ENCODE results near the gene RPH3AL.
"Not testable (repeated sequence)": the region's sequence is repeated elsewhere in the genome, so short reads cannot be mapped to it uniquely, and the experiment has no call there.

RPH3AL gene

GRCh38 chr17:226108-227077 lies 126.2 kb downstream of the RPH3AL start:
- Histone ChIP-seq H3K9ac (no peak overlapping the region), H4K20me1 (peaks cover 5% of the 10 kb centered on the region; the same call in 1 of the 2 replicates), H3K4me3 (no peak overlapping the region), H3K27me3 (no peaks in the 10 kb centered on the region), H3K4me1 (peaks cover 66% of the 10 kb centered on the region), H3K36me3 (no peaks in the 10 kb centered on the region; the same call in 1 of the 2 replicates), H3K4me2 (peak overlapping the region; percentile 88), H3K27ac (0 out of 2 replicates have a peak overlapping the region, but pooled peaks have one; percentile 72), H3K9me3 (no peaks in the 10 kb centered on the region)
- no peak for TF ChIP-seq Cebpa-rat (IDR thresholded peaks at IDR 0.05)

- H4K20me1 ChIP-seq: no peaks in the 10 kb centered on the region; the same call in 1 of the 2 replicates
- no peak overlapping the region for H3K9ac ChIP-seq
- H3K9me3 ChIP-seq: no peaks in the 10 kb centered on the region
- no peak overlapping the region for H3K4me3 ChIP-seq
- H3K36me3 ChIP-seq: no peaks in the 10 kb centered on the region; the same call in 1 of the 2 replicates
- TF ChIP-seq Cebpa-rat (IDR thresholded peaks at IDR 0.05): no peak
- H3K4me1 ChIP-seq: peaks cover 58% of the 10 kb centered on the region
- H3K27ac ChIP-seq: no peak overlapping the region
- no peak overlapping the region for H3K4me2 ChIP-seq
- no peaks in the 10 kb centered on the region for H3K27me3 ChIP-seq
Observed at GRCh38 chr17:225551-225950, 127.1 kb downstream of the RPH3AL start.

GRCh38 chr17:224576-224975 lies 128.0 kb downstream of the RPH3AL start:
- H3K27ac ChIP-seq, H3K27me3 ChIP-seq, H4K20me1 ChIP-seq, H3K9ac ChIP-seq, H3K36me3 ChIP-seq, H3K4me3 ChIP-seq, H3K4me2 ChIP-seq, H3K9me3 ChIP-seq: not testable (repeated sequence)
- peaks cover 48% of the 10 kb centered on the region for H3K4me1 ChIP-seq

- no peaks in the 10 kb centered on the region for H3K27me3 ChIP-seq
- no peak overlapping the region for H3K9ac ChIP-seq
- H3K4me2 ChIP-seq: peak overlapping the region; percentile 24; the same call in 1 of the 2 replicates
- no peak overlapping the region for H3K27ac ChIP-seq
- peaks cover 10% of the 10 kb centered on the region; the same call in 1 of the 2 replicates for H4K20me1 ChIP-seq
- peaks cover under 1% of the 10 kb centered on the region; the same call in 1 of the 2 replicates for H3K36me3 ChIP-seq
- peaks cover 41% of the 10 kb centered on the region for H3K4me1 ChIP-seq
- no peak for TF ChIP-seq Cebpa-rat (IDR thresholded peaks at IDR 0.05)
- H3K4me3 ChIP-seq: no peak overlapping the region
- H3K9me3 ChIP-seq: no peaks in the 10 kb centered on the region
Observed at GRCh38 chr17:223723-224471, 128.7 kb downstream of the RPH3AL start.

GRCh38 chr17:222172-222571 lies 130.4 kb downstream of the RPH3AL start:
- H3K9me3 ChIP-seq: no peaks in the 10 kb centered on the region
- H4K20me1 ChIP-seq: peaks cover 13% of the 10 kb centered on the region; the same call in 1 of the 2 replicates
- no peak overlapping the region for H3K27ac ChIP-seq
- H3K4me2 ChIP-seq: no peak overlapping the region
- no peak for TF ChIP-seq Cebpa-rat (IDR thresholded peaks at IDR 0.05)
- no peaks in the 10 kb centered on the region for H3K27me3 ChIP-seq
- no peak overlapping the region for H3K9ac ChIP-seq
- no peak overlapping the region for H3K4me3 ChIP-seq
- H3K36me3 ChIP-seq: peaks cover 4% of the 10 kb centered on the region; the same call in 1 of the 2 replicates
- H3K4me1 ChIP-seq: peaks cover 24% of the 10 kb centered on the region

GRCh38 chr17:219696-220095 lies 132.9 kb downstream of the RPH3AL start:
- no peak overlapping the region for H3K9ac ChIP-seq

GRCh38 chr17:218432-219110 lies 134.0 kb downstream of the RPH3AL start:
- H3K9me3 ChIP-seq: no peaks in the 10 kb centered on the region
- H4K20me1 ChIP-seq: peaks cover 13% of the 10 kb centered on the region; the same call in 1 of the 2 replicates
- H3K9ac ChIP-seq: no peak overlapping the region
- H3K27ac ChIP-seq: no peak overlapping the region
- H3K4me3 ChIP-seq: no peak overlapping the region
- no peak overlapping the region for H3K4me2 ChIP-seq
- H3K36me3 ChIP-seq: peaks cover 23% of the 10 kb centered on the region; the same call in 1 of the 2 replicates
- no peaks in the 10 kb centered on the region for H3K27me3 ChIP-seq
- peaks cover 6% of the 10 kb centered on the region; the same call in 1 of the 2 replicates for H3K4me1 ChIP-seq
- no peak for TF ChIP-seq Cebpa-rat (IDR thresholded peaks at IDR 0.05)

More at GRCh38 chr17:219696-220095, 132.9 kb downstream of the RPH3AL start:
- Histone ChIP-seq H3K9me3 (no peaks in the 10 kb centered on the region), H3K27me3 (no peaks in the 10 kb centered on the region), H3K27ac (no peak overlapping the region), H3K4me2 (no peak overlapping the region), H3K36me3 (peaks cover 12% of the 10 kb centered on the region; the same call in 1 of the 2 replicates), H4K20me1 (peaks cover 13% of the 10 kb centered on the region; the same call in 1 of the 2 replicates), H3K4me1 (peaks cover 14% of the 10 kb centered on the region; the same call in 1 of the 2 replicates), H3K4me3 (no peak overlapping the region)
- TF ChIP-seq Cebpa-rat (IDR thresholded peaks at IDR 0.05): no peak

- Histone ChIP-seq H4K20me1 (peaks cover 13% of the 10 kb centered on the region; the same call in 1 of the 2 replicates), H3K4me2 (no peak overlapping the region), H3K27me3 (no peaks in the 10 kb centered on the region), H3K4me1 (no peaks in the 10 kb centered on the region), H3K36me3 (peaks cover 25% of the 10 kb centered on the region; the same call in 1 of the 2 replicates), H3K27ac (no peak overlapping the region), H3K4me3 (no peak overlapping the region), H3K9ac (no peak overlapping the region), H3K9me3 (no peaks in the 10 kb centered on the region)
- no peak for TF ChIP-seq Cebpa-rat (IDR thresholded peaks at IDR 0.05)
Observed at GRCh38 chr17:216625-217024, 136.0 kb downstream of the RPH3AL start.

- H3K27me3 ChIP-seq, H3K4me2 ChIP-seq, H3K27ac ChIP-seq, H3K9me3 ChIP-seq, H3K9ac ChIP-seq, H3K4me1 ChIP-seq, H3K4me3 ChIP-seq: not testable (repeated sequence)
- Histone ChIP-seq H3K36me3 (peaks cover 25% of the 10 kb centered on the region; the same call in 1 of the 2 replicates), H4K20me1 (peaks cover 13% of the 10 kb centered on the region; the same call in 1 of the 2 replicates)
Observed at GRCh38 chr17:215563-216478, 136.8 kb downstream of the RPH3AL start.

Data from BLaER1 (cell line).